Measurements from ENCODE around the gene COL4A4.

The COL4A4 gene

GRCh38 chr2:226978300-226978699, 185.7 kb downstream of the COL4A4 start:
- Histone ChIP-seq H3K9ac (no peak overlapping the region), H4K20me1 (no peaks in the 10 kb centered on the region), H3K4me2 (peak overlapping the region; percentile 7; the same call in 1 of the 2 replicates), H3K4me1 (peaks cover 26% of the 10 kb centered on the region), H3K4me3 (no peak overlapping the region), H3K27me3 (no peaks in the 10 kb centered on the region), H3K36me3 (no peaks in the 10 kb centered on the region), H3K27ac (no peak overlapping the region), H3K9me3 (no peaks in the 10 kb centered on the region)
- TF ChIP-seq Cebpa-rat (IDR thresholded peaks at IDR 0.05): no peak

DNA sequence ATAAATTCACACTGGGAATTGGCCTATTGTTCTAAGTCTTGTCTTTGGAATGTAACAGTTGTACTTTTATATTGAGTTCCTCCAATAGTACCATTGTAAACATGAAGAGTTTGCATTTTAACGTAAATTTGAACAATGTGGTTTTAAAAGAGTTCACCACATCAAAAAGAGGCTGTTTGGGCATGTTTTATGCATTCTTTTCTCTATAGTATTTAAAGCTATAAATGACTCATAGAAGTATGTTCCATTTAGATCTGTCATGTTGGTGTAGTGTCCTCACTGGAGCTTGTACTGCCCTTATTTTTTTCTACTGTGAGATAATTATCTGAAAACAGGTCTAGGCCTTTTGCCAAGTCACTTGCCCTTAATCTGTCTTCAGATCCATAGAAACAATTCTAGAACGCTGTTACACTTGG, 186.2 kb downstream of the COL4A4 start:
- Histone ChIP-seq H3K27me3 (no peaks in the 10 kb centered on the region), H3K9ac (no peak overlapping the region), H3K9me3 (no peaks in the 10 kb centered on the region), H4K20me1 (no peaks in the 10 kb centered on the region), H3K4me2 (peak overlapping the region; percentile 7; the same call in 1 of the 2 replicates), H3K4me1 (peaks cover 25% of the 10 kb centered on the region), H3K4me3 (no peak overlapping the region), H3K36me3 (no peaks in the 10 kb centered on the region), H3K27ac (no peak overlapping the region)
- TF ChIP-seq Cebpa-rat (IDR thresholded peaks at IDR 0.05): no peak

DNA sequence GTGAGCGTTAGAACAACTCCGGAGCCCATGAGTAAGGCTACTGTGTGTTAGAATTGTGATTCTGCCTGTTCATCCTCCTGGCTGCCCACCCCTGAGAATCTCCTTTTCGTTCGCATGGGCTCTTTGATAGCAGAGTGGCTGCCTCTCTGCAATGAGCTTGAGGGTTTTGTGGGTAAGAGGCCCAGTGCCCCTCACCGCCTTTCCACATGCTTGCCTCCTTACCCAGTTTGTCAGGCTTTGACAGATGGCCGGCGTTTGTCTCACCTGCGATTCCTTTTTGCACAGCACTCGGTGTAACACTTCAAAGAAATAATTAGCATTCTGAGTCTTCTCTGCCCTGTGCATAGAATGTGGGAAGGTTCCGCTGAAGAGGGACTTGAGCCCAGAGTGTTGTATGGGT, 190.2 kb downstream of the COL4A4 start:
- H3K27ac ChIP-seq: no peak overlapping the region
- TF ChIP-seq Cebpa-rat (IDR thresholded peaks at IDR 0.05): no peak
- peaks cover 18% of the 10 kb centered on the region for H3K4me1 ChIP-seq
- H3K4me3 ChIP-seq: no peak overlapping the region
- no peaks in the 10 kb centered on the region for H4K20me1 ChIP-seq
- no peaks in the 10 kb centered on the region for H3K27me3 ChIP-seq
- H3K36me3 ChIP-seq: no peaks in the 10 kb centered on the region
- no peak overlapping the region for H3K4me2 ChIP-seq
- no peak overlapping the region for H3K9ac ChIP-seq
- H3K9me3 ChIP-seq: no peaks in the 10 kb centered on the region

GRCh38 chr2:226971770-226972169, 192.2 kb downstream of the COL4A4 start:
- Histone ChIP-seq H3K4me1 (no peaks in the 10 kb centered on the region), H3K36me3 (no peaks in the 10 kb centered on the region), H3K27ac (no peak overlapping the region), H3K9me3 (no peaks in the 10 kb centered on the region), H3K4me2 (no peak overlapping the region), H3K27me3 (no peaks in the 10 kb centered on the region), H3K9ac (no peak overlapping the region), H4K20me1 (no peaks in the 10 kb centered on the region), H3K4me3 (no peak overlapping the region)
- TF ChIP-seq Cebpa-rat (IDR thresholded peaks at IDR 0.05): no peak

DNA sequence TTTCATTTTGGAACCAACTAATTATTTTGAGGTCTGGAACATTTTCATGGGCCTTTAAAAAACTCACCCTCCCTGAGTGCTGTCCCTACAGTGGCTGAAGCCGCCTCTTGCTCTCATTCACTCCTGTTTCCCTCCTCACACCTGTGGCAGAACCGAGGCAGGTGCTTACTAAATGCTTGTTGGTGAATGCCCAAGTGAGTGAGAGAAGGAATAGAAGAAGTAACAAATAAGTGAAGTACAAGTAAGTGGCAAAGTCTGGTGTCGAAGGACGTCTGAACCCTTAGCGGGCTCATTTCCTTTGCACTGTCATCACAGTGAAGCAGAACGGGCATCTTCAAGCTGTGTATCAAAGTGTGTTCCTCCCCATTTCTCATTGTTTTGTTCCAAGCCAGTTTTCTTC, 192.9 kb downstream of the COL4A4 start:
- TF ChIP-seq Cebpa-rat (IDR thresholded peaks at IDR 0.05): no peak
- no peak overlapping the region for H3K27ac ChIP-seq
- no peaks in the 10 kb centered on the region for H3K4me1 ChIP-seq
- no peaks in the 10 kb centered on the region for H3K36me3 ChIP-seq
- H3K4me2 ChIP-seq: no peak overlapping the region
- H3K9ac ChIP-seq: no peak overlapping the region
- no peaks in the 10 kb centered on the region for H4K20me1 ChIP-seq
- no peaks in the 10 kb centered on the region for H3K27me3 ChIP-seq
- H3K9me3 ChIP-seq: no peaks in the 10 kb centered on the region
- no peak overlapping the region for H3K4me3 ChIP-seq

- Histone ChIP-seq H3K4me3 (no peak overlapping the region), H4K20me1 (no peaks in the 10 kb centered on the region), H3K9ac (no peak overlapping the region), H3K36me3 (no peaks in the 10 kb centered on the region), H3K27me3 (no peaks in the 10 kb centered on the region), H3K27ac (no peak overlapping the region), H3K9me3 (no peaks in the 10 kb centered on the region), H3K4me2 (no peak overlapping the region), H3K4me1 (no peaks in the 10 kb centered on the region)
- no peak for TF ChIP-seq Cebpa-rat (IDR thresholded peaks at IDR 0.05)
These were observed 193.6 kb downstream of the COL4A4 start for GRCh38 chr2:226970362-226970761.

- no peaks in the 10 kb centered on the region for H3K9me3 ChIP-seq
- H3K4me2 ChIP-seq: no peak overlapping the region
- H3K27ac ChIP-seq: no peak overlapping the region
- H4K20me1 ChIP-seq: no peaks in the 10 kb centered on the region
- H3K9ac ChIP-seq: no peak overlapping the region
- no peaks in the 10 kb centered on the region for H3K36me3 ChIP-seq
- no peak overlapping the region for H3K4me3 ChIP-seq
- no peaks in the 10 kb centered on the region for H3K27me3 ChIP-seq
- no peak for TF ChIP-seq Cebpa-rat (IDR thresholded peaks at IDR 0.05)
- H3K4me1 ChIP-seq: no peaks in the 10 kb centered on the region
These were observed 194.5 kb downstream of the COL4A4 start for GRCh38 chr2:226969417-226970080.

DNA sequence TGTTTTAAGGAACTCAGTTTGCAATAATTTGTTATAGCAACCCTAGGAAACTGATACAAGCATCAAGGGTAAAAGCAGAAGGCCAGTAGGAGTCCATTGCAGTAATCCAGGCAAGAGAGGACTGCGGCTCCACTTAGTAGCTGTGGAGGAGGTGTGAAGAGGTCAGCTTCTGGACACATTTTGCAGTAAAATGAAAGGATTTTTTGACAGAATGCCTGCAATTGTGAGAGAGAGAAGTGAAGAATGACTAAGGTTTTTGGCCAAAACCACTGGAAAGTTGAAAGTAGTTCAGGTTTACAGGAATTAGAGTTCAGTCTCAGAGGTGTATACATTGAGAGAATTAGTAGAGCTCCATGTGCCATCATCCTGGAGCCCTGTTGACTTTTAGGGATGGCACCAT, 198.6 kb downstream of the COL4A4 start:
- Histone ChIP-seq H3K9ac (no peak overlapping the region), H3K27me3 (no peaks in the 10 kb centered on the region), H3K4me2 (no peak overlapping the region), H4K20me1 (no peaks in the 10 kb centered on the region), H3K36me3 (no peaks in the 10 kb centered on the region), H3K27ac (no peak overlapping the region), H3K4me3 (no peak overlapping the region), H3K4me1 (no peaks in the 10 kb centered on the region), H3K9me3 (no peaks in the 10 kb centered on the region)
- TF ChIP-seq Cebpa-rat (IDR thresholded peaks at IDR 0.05): no peak

DNA sequence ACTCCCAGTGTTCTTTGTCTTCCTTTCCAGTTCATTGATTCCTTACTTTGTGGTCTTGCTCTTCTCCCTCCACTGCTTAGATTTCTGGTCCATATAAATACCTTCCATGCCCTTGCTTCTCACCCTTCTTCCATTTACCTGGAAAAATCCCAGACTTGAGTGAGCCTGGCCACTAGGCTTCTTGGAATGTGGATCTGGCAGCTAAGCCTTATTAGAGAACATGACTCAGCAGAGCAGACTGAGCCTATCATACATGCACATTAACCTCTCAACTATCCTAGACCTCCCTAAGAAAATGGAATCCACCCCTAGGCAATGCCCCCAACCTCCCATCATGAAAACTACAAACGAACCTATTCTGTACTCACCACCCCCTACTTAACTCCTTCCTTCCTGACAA, 200.5 kb downstream of the COL4A4 start:
- Histone ChIP-seq H3K27ac (no peak overlapping the region), H3K9ac (no peak overlapping the region), H3K36me3 (no peaks in the 10 kb centered on the region), H3K4me2 (no peak overlapping the region), H3K4me3 (no peak overlapping the region), H3K9me3 (peaks cover 13% of the 10 kb centered on the region), H4K20me1 (no peaks in the 10 kb centered on the region), H3K4me1 (no peaks in the 10 kb centered on the region), H3K27me3 (no peaks in the 10 kb centered on the region)
- no peak for TF ChIP-seq Cebpa-rat (IDR thresholded peaks at IDR 0.05)

- Histone ChIP-seq H3K4me2 (no peak overlapping the region), H3K27me3 (no peaks in the 10 kb centered on the region), H3K27ac (no peak overlapping the region), H3K36me3 (no peaks in the 10 kb centered on the region), H3K4me3 (no peak overlapping the region), H3K9me3 (peaks cover 16% of the 10 kb centered on the region), H3K4me1 (no peaks in the 10 kb centered on the region), H3K9ac (no peak overlapping the region), H4K20me1 (no peaks in the 10 kb centered on the region)
- TF ChIP-seq Cebpa-rat (IDR thresholded peaks at IDR 0.05): no peak
These were observed 201.7 kb downstream of the COL4A4 start for GRCh38 chr2:226962176-226962773.

Measured in BLaER1 (cell line).